PC-3 (cell line): ENCODE data around the gene YPEL3.

Experiments used
- EZH2 ChIP-seq: fragments of 300-600 bp; sonication (generic); IDR thresholded peaks from one replicate; pipeline ENCODE4 v1.6.1; 2017; ENCODE audit warnings: antibody characterized with exemption, mild to moderate bottlenecking, low read length; ENCODE audit not compliant: unreplicated experiment
- EZH2phosphoT487 ChIP-seq: fragments of 300-600 bp; sonication (generic); IDR thresholded peaks from 2 replicates; pipeline ENCODE4 v1.6.1; 2018; ENCODE audit warnings: mild to moderate bottlenecking, antibody characterized with exemption, low read length, borderline replicate concordance
- TF ChIP-seq, protein P1 (sequence below): fragments of 300-600 bp; sonication (generic); conservative IDR thresholded peaks from 2 replicates; pipeline ENCODE4 v1.5.1; 2017; ENCODE audit warnings: antibody characterized with exemption, low read depth, mild to moderate bottlenecking, low read length

DNA sequence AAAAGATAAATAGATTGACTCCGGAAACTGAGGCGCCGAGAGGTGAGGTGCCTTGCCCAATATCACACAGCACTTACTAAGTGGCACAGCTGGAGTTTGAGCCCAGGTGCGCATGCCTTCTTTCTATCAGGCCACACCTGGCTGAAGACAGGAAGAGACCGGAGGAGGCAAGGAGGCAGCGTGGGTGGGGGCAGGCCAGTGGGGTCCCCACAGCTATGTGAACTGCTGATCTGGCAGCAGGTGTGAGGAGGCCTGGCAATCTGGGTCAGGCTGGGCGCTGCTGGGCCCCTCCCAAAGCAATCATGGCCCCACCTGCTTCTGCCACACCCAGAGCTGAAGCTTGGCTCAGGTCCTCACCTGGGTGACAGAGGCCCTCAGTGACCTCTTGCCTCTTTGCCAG, 19.2 kb upstream of the YPEL3 start:
- TF ChIP-seq, protein P1, sequence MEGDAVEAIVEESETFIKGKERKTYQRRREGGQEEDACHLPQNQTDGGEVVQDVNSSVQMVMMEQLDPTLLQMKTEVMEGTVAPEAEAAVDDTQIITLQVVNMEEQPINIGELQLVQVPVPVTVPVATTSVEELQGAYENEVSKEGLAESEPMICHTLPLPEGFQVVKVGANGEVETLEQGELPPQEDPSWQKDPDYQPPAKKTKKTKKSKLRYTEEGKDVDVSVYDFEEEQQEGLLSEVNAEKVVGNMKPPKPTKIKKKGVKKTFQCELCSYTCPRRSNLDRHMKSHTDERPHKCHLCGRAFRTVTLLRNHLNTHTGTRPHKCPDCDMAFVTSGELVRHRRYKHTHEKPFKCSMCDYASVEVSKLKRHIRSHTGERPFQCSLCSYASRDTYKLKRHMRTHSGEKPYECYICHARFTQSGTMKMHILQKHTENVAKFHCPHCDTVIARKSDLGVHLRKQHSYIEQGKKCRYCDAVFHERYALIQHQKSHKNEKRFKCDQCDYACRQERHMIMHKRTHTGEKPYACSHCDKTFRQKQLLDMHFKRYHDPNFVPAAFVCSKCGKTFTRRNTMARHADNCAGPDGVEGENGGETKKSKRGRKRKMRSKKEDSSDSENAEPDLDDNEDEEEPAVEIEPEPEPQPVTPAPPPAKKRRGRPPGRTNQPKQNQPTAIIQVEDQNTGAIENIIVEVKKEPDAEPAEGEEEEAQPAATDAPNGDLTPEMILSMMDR = no peak
- no peak for TF ChIP-seq EZH2
- no peak for TF ChIP-seq EZH2phosphoT487
